DND-41 (cell line): ENCODE data around the gene GOLGA3.

ENCODE experiments used
- ATAC-seq: fragments of 200-7000 bp; cut with Tn5 transposase; 3 replicates; pipeline ENCODE4 v1.9.1; 2021; ENCODE audit warnings: low read depth; ENCODE audit not compliant: insufficient read depth
- DNase-seq: peaks from one replicate; pipeline ENCODE4 v3.0.0-alpha.2; 2020
- H2AFZ ChIP-seq: 2 replicates; pipeline ENCODE4 v1.6.0; 2012; ENCODE audit warnings: low read depth, low read length
- H3K27ac ChIP-seq: 2 replicates; pipeline ENCODE4 v1.5.1; 2012; ENCODE audit warnings: low read length, inconsistent platforms
- H3K27me3 ChIP-seq: fragments of 200-600 bp; sonication (generic); 2 replicates; pipeline ENCODE4 v1.6.0; 2012; ENCODE audit warnings: low read length, mild to moderate bottlenecking, inconsistent platforms; ENCODE audit not compliant: insufficient read depth, poor library complexity
- H3K36me3 ChIP-seq: 2 replicates; pipeline ENCODE4 v1.5.1; 2012; ENCODE audit warnings: low read length, inconsistent platforms; ENCODE audit not compliant: insufficient read depth
- H3K4me1 ChIP-seq: 2 replicates; pipeline ENCODE4 v1.5.1; 2012; ENCODE audit warnings: mild to moderate bottlenecking, low read length; ENCODE audit not compliant: insufficient read depth
- H3K4me2 ChIP-seq: 2 replicates; pipeline ENCODE4 v1.6.0; 2012; ENCODE audit warnings: mild to moderate bottlenecking, moderate library complexity, low read length, inconsistent platforms; ENCODE audit not compliant: insufficient read depth
- H3K4me3 ChIP-seq, 2 experiments: fragments of 200-600 bp in 1 of 2; shearing (Covaris generic) in 1 of 2; 2 replicates each; pipeline ENCODE4 v1.5.1; 2012 to 2016; ENCODE audit warnings: inconsistent platforms in 2 of 2, low read length in 2 of 2, mild to moderate bottlenecking in 2 of 2, low read depth in 1 of 2, moderate library complexity in 1 of 2
- H3K79me2 ChIP-seq: 2 replicates; pipeline ENCODE4 v1.6.0; 2012; ENCODE audit warnings: low read length, inconsistent platforms; ENCODE audit not compliant: insufficient read depth
- H3K9ac ChIP-seq: 2 replicates; pipeline ENCODE4 v1.6.0; 2012; ENCODE audit warnings: low read depth, mild to moderate bottlenecking, inconsistent platforms, low read length, moderate library complexity
- H3K9me3 ChIP-seq: 2 replicates; pipeline ENCODE4 v1.5.1; 2012; ENCODE audit warnings: low read length, moderate library complexity, mild to moderate bottlenecking, inconsistent platforms; ENCODE audit not compliant: insufficient read depth, severe bottlenecking
- H4K20me1 ChIP-seq: 2 replicates; pipeline ENCODE4 v1.6.0; 2012; ENCODE audit warnings: low read length; ENCODE audit not compliant: insufficient read depth
- EZH2 ChIP-seq: IDR thresholded peaks from 3 replicates; pipeline ENCODE4 v1.6.1; 2012; ENCODE audit warnings: borderline replicate concordance, low read depth, mild to moderate bottlenecking, moderate library complexity, low read length, inconsistent platforms; ENCODE audit not compliant: severe bottlenecking
- TF ChIP-seq, protein P1 (sequence below): IDR thresholded peaks from 2 replicates; pipeline ENCODE4 v1.5.1; 2012; ENCODE audit warnings: borderline replicate concordance, low read length, moderate library complexity, mild to moderate bottlenecking; ENCODE audit not compliant: poor library complexity, severe bottlenecking; ENCODE audit errors: extremely low read depth

GOLGA3 gene

DNA sequence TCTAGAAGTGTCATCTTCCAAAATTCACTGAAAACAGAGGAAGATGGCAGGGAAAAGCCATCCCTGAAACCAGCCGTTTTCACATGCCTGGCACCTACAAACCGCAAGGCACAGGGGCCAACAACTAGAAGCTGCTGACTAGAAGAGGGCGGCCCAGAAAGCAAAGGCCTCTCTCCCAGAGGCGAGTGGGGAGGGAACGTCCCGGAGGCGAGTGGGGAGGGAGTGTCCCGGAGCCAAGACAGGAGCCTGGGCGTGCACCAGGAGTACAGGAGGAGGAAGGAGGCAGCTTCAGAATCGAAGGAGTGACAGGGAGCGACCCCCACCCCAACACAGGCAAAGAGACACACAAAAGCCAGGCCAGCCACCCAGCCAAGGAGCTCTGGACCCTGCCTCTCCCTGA is 88.0 kb downstream of the GOLGA3 start:
- Histone ChIP-seq H3K4me3 (no peak overlapping the region), H3K27me3 (no peaks in the 10 kb centered on the region), H3K9ac (no peak overlapping the region), H3K4me1 (no peaks in the 10 kb centered on the region), H3K36me3 (peaks cover 93% of the 10 kb centered on the region), H3K9me3 (no peaks in the 10 kb centered on the region), H3K4me2 (no peak overlapping the region), H2AFZ (no peak overlapping the region), H4K20me1 (peaks cover 56% of the 10 kb centered on the region; the same call in 1 of the 2 replicates), H3K27ac (no peak overlapping the region), H3K79me2 (peaks cover 46% of the 10 kb centered on the region)
- ATAC-seq (no peak), DNase-seq (no peak)
- TF ChIP-seq, protein P1, sequence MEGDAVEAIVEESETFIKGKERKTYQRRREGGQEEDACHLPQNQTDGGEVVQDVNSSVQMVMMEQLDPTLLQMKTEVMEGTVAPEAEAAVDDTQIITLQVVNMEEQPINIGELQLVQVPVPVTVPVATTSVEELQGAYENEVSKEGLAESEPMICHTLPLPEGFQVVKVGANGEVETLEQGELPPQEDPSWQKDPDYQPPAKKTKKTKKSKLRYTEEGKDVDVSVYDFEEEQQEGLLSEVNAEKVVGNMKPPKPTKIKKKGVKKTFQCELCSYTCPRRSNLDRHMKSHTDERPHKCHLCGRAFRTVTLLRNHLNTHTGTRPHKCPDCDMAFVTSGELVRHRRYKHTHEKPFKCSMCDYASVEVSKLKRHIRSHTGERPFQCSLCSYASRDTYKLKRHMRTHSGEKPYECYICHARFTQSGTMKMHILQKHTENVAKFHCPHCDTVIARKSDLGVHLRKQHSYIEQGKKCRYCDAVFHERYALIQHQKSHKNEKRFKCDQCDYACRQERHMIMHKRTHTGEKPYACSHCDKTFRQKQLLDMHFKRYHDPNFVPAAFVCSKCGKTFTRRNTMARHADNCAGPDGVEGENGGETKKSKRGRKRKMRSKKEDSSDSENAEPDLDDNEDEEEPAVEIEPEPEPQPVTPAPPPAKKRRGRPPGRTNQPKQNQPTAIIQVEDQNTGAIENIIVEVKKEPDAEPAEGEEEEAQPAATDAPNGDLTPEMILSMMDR = no peak
- no peak for TF ChIP-seq EZH2

DNA sequence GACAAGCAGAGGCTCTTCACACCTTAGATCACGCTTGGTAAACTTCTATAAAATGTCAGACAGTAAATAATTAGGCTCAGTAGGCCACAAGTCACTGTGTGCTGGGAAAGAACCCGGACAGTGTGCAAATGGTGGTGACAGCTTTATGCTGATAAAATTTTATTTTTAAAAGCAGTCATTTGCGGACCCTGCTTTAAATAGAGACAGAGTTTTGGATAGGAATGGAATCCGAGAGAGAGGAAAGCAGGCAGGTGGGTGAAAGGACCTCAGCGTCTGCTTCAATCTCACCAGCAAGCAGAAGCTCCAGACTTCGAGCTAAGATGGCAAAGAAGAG is 88.4 kb downstream of the GOLGA3 start:
- Histone ChIP-seq H3K79me2 (peaks cover 43% of the 10 kb centered on the region), H3K4me3 (no peak overlapping the region), H3K27ac (no peak overlapping the region), H2AFZ (no peak overlapping the region), H3K4me1 (no peaks in the 10 kb centered on the region), H3K9me3 (no peaks in the 10 kb centered on the region), H3K27me3 (no peaks in the 10 kb centered on the region), H4K20me1 (peaks cover 59% of the 10 kb centered on the region; the same call in 1 of the 2 replicates), H3K4me2 (no peak overlapping the region), H3K36me3 (peaks cover 93% of the 10 kb centered on the region), H3K9ac (no peak overlapping the region)
- ATAC-seq = no peak
- DNase-seq = no peak
- TF ChIP-seq, protein P1 = no peak
- no peak for TF ChIP-seq EZH2

DNA sequence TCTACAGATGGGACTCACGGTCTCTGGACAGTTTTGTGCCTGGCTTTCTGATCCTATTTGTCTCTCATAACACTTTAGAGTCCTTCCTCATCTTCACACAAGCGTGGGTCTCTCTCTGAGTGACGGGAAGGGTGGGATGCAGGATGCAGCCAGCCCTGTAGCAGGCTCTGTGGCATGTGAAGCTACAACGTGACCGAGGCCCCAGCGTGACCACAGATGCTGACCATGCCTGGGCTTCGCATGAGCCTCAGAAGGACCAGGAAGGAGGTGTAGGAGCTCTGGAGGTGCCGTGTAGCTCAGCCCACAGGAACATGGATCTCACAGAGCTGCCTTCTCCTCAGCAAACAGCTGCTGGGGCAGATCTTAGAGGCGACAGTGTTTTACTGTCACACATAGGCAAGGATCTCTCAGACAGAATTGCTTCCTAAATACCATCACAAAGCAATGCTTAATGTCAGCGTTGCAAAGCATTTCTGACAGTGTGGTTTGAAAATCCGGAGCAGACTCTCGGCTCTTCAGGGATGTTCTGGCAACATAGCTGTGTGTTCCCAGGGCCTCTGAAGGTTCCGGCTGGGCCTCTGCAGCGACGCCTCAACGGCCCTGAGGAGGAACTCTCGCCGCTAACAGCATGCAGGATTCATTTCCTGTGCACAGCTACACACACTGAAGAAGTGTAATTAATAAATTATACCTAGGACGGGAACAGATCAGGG is 88.9 kb downstream of the GOLGA3 start:
- DNase-seq (no peak), ATAC-seq (no peak)
- Histone ChIP-seq H3K79me2 (peaks cover 38% of the 10 kb centered on the region), H3K9ac (no peak overlapping the region), H3K36me3 (peaks cover 93% of the 10 kb centered on the region), H3K4me3 (no peak overlapping the region), H3K27me3 (no peaks in the 10 kb centered on the region), H3K9me3 (no peaks in the 10 kb centered on the region), H3K4me2 (no peak overlapping the region), H3K4me1 (no peaks in the 10 kb centered on the region), H3K27ac (no peak overlapping the region), H4K20me1 (peaks cover 56% of the 10 kb centered on the region; the same call in 1 of the 2 replicates), H2AFZ (no peak overlapping the region)
- TF ChIP-seq EZH2 = no peak
- TF ChIP-seq, protein P1 = no peak
